Smooth muscle cell (in vitro differentiated cells): ENCODE results near the gene CLPTM1. TPM values are rescaled to one million over a fixed set of nuclear protein-coding genes. Genes with fewer than 3 reads are reported as not detected.

Experiments used
- DNase-seq: peaks from one replicate; lab custom pipeline; 2025; ENCODE audit not compliant: unreplicated experiment; lab: John Stamatoyannopoulos, UW
- H2AFZ ChIP-seq: fragments of 200-600 bp; sonication (generic); 2 replicates; pipeline ENCODE4 v1.6.0; 2016; ENCODE audit warnings: antibody characterized with exemption, low read depth, mild to moderate bottlenecking
- H3F3A ChIP-seq: fragments of 200-600 bp; sonication (generic); 2 replicates; pipeline ENCODE4 v1.6.0; 2017; ENCODE audit warnings: antibody characterized with exemption, low read depth
- H3K27ac ChIP-seq: fragments of 200-600 bp; sonication (generic); 2 replicates; pipeline ENCODE4 v1.5.1; 2016; ENCODE audit warnings: low read depth, mild to moderate bottlenecking
- H3K27me3 ChIP-seq: fragments of 200-600 bp; sonication (generic); 2 replicates; pipeline ENCODE4 v1.6.1; 2016; ENCODE audit warnings: low read depth, mild to moderate bottlenecking
- H3K36me3 ChIP-seq: fragments of 200-600 bp; sonication (generic); 2 replicates; pipeline ENCODE4 v1.5.1; 2016; ENCODE audit warnings: low read depth
- H3K4me1 ChIP-seq: fragments of 200-600 bp; sonication (generic); 2 replicates; pipeline ENCODE4 v1.5.1; 2016; ENCODE audit warnings: low read depth
- H3K4me2 ChIP-seq: fragments of 200-600 bp; sonication (generic); 2 replicates; pipeline ENCODE4 v1.6.0; 2016; ENCODE audit warnings: mild to moderate bottlenecking
- H3K4me3 ChIP-seq: fragments of 200-600 bp; sonication (generic); 2 replicates; pipeline ENCODE4 v1.5.1; 2016; ENCODE audit warnings: mild to moderate bottlenecking
- H3K79me2 ChIP-seq: fragments of 200-600 bp; sonication (generic); 2 replicates; pipeline ENCODE4 v1.6.0; 2016; ENCODE audit warnings: low read depth, mild to moderate bottlenecking
- H3K9ac ChIP-seq: fragments of 200-600 bp; sonication (generic); 2 replicates; pipeline ENCODE4 v1.6.0; 2016; ENCODE audit warnings: low read depth
- H3K9me3 ChIP-seq: fragments of 200-600 bp; sonication (generic); replicated peaks from 2 replicates; pipeline ENCODE4 v1.5.1; 2016; ENCODE audit warnings: low read depth
- H4K20me1 ChIP-seq: fragments of 200-600 bp; sonication (generic); 2 replicates; pipeline ENCODE4 v1.6.0; 2016; ENCODE audit warnings: low read depth
- CTCF ChIP-seq: fragments of 200-600 bp; sonication (generic); IDR thresholded peaks from 2 replicates; pipeline ENCODE4 v1.5.1; 2017; ENCODE audit warnings: borderline replicate concordance, mild to moderate bottlenecking, antibody characterized with exemption; ENCODE audit not compliant: insufficient read depth, poor library complexity, severe bottlenecking
- WGBS: methylation state at CpG from one replicate; pipeline ENCODE4 v1.1.7; 2016; ENCODE audit warnings: low lambda C conversion rate; 5-methylcytosine and 5-hydroxymethylcytosine counted together
- polyA plus RNA-seq: library from polyadenylated mRNA; unstranded; fragments of >200 nt; fragmentation: Nextera tagmentation; extraction: Ambion mirVana; gene quantifications from 2 replicates; pipeline ENCODE4 v1.2.1, GENCODE V29; 2016
- total RNA-seq: library from RNA; depleted of rRNA; stranded (reverse); fragments of >200 nt; gene quantifications from 2 replicates; pipeline ENCODE4 v1.2.3, GENCODE V29; 2014

Gene CLPTM1
- 30.7 and 41.9 TPM in 2 replicates for total RNA-seq
- polyA plus RNA-seq, result 62.1 and 79.3 TPM in 2 replicates

- peaks cover 47% of the 10 kb centered on the region for H3K79me2 ChIP-seq
- no peaks in the 10 kb centered on the region for H3K36me3 ChIP-seq
- peaks cover 44% of the 10 kb centered on the region for H4K20me1 ChIP-seq
- peak within 1 kb of the TSS; percentile 97 for H3K9ac ChIP-seq
- no peaks in the 10 kb centered on the region for H3F3A ChIP-seq
- H3K27me3 ChIP-seq, result no peaks in the 10 kb centered on the region
- peaks cover 11% of the 10 kb centered on the region for H3K4me1 ChIP-seq
- peak within 1 kb of the TSS; percentile 77 for H3K27ac ChIP-seq
- no peak for TF ChIP-seq CTCF
- H2AFZ ChIP-seq, result peak within 1 kb of the TSS; percentile 78
- DNase-seq, result peak; percentile 90
- peak within 1 kb of the TSS; percentile 65 for H3K4me3 ChIP-seq
- peak within 1 kb of the TSS; percentile 95 for H3K4me2 ChIP-seq
- under 1% methylated on average over 47 of the region's 65 CpGs for WGBS
- no peaks in the 10 kb centered on the region for H3K9me3 ChIP-seq
Observed at GRCh38 chr19:44954649-44955504, at the start of gene CLPTM1. Gene CLPTM1 (plus strand): TSS chr19:44955380. CDS start chr19:44955396, 16 bp downstream.

GRCh38 chr19:44905437-44906160, 49.6 kb upstream of the CLPTM1 start, which contains the start of gene APOE:
Gene APOE (plus strand): TSS chr19:44905796. CDS start chr19:44906625, 829 bp downstream.
- H3K9ac ChIP-seq, result peak within 1 kb of the TSS; percentile 47
- no peak for TF ChIP-seq CTCF
- DNase-seq, result peak; percentile 11
- no peaks in the 10 kb centered on the region for H4K20me1 ChIP-seq
- peak within 1 kb of the TSS; percentile 95 for H3K4me2 ChIP-seq
- H3K79me2 ChIP-seq, result no peaks in the 10 kb centered on the region
- WGBS, result under 1% methylated on average over 16 of the region's 20 CpGs
- peak within 1 kb of the TSS; percentile 61 for H3K4me3 ChIP-seq
- no peaks in the 10 kb centered on the region for H3K9me3 ChIP-seq
- H3F3A ChIP-seq, result peaks cover 11% of the 10 kb centered on the region
- peak within 1 kb of the TSS; percentile 17 for H2AFZ ChIP-seq
- H3K4me1 ChIP-seq, result no peaks in the 10 kb centered on the region
- no peak within 1 kb of the TSS for H3K27ac ChIP-seq
- no peaks in the 10 kb centered on the region for H3K36me3 ChIP-seq
- H3K27me3 ChIP-seq, result no peaks in the 10 kb centered on the region

- 95% methylated on average over 12 of the region's 12 CpGs for WGBS
- H3K27ac ChIP-seq, result no peak overlapping the region
- H3K36me3 ChIP-seq, result no peaks in the 10 kb centered on the region
- H3K4me2 ChIP-seq, result no peak overlapping the region
- no peaks in the 10 kb centered on the region for H3K27me3 ChIP-seq
- no peaks in the 10 kb centered on the region for H3K9me3 ChIP-seq
- DNase-seq, result no peak
- H2AFZ ChIP-seq, result no peak overlapping the region
- TF ChIP-seq CTCF, result no peak
- H3K4me3 ChIP-seq, result no peak overlapping the region
- H3F3A ChIP-seq, result peaks cover 16% of the 10 kb centered on the region
- H3K4me1 ChIP-seq, result no peaks in the 10 kb centered on the region
- H3K79me2 ChIP-seq, result no peaks in the 10 kb centered on the region
- H3K9ac ChIP-seq, result no peak overlapping the region
- H4K20me1 ChIP-seq, result no peaks in the 10 kb centered on the region
Observed at GRCh38 chr19:44907613-44908012, 47.6 kb upstream of the CLPTM1 start.
